ENCODE data around the gene GRB7. TPM values are rescaled to one million over a fixed set of nuclear protein-coding genes. Genes with fewer than 3 reads are reported as not detected.

Gene GRB7
- total and polyA plus RNA-seq, 2 experiments from 2014 or later: 1.8 to 6.6 TPM

- Histone ChIP-seq H3K4me1 (ENCODE audit: low read depth) (peaks cover 8% of the 10 kb centered on the region), H3K36me3 (no peaks in the 10 kb centered on the region), H3K4me3 (no peak overlapping the region), H3K9me3 (ENCODE audit: low read depth) (no peaks in the 10 kb centered on the region), H3K27ac (no peak overlapping the region), H3K27me3 (no peaks in the 10 kb centered on the region)
- no peak for TF ChIP-seq CTCF (IDR thresholded peaks at IDR 0.05; ENCODE audit: low read depth, low read length)
- no peak for DNase-seq (ENCODE audit: low read depth in 1 of 2, low spot score in 1 of 2)
Observed at GRCh38 chr17:39765175-39765574, 27.4 kb downstream of the GRB7 start.

- peaks cover 8% of the 10 kb centered on the region for H3K4me1 ChIP-seq (ENCODE audit: low read depth)
- no peaks in the 10 kb centered on the region for H3K36me3 ChIP-seq
- H3K9me3 ChIP-seq (ENCODE audit: low read depth): no peaks in the 10 kb centered on the region
- no peak for TF ChIP-seq CTCF (IDR thresholded peaks at IDR 0.05; ENCODE audit: low read depth, low read length)
- H3K4me3 ChIP-seq: no peak overlapping the region
- no peak overlapping the region for H3K27ac ChIP-seq
- no peaks in the 10 kb centered on the region for H3K27me3 ChIP-seq
- DNase-seq (ENCODE audit: low read depth in 1 of 2, low spot score in 1 of 2): no peak
Observed at GRCh38 chr17:39765766-39766165, 28.0 kb downstream of the GRB7 start.

DNA sequence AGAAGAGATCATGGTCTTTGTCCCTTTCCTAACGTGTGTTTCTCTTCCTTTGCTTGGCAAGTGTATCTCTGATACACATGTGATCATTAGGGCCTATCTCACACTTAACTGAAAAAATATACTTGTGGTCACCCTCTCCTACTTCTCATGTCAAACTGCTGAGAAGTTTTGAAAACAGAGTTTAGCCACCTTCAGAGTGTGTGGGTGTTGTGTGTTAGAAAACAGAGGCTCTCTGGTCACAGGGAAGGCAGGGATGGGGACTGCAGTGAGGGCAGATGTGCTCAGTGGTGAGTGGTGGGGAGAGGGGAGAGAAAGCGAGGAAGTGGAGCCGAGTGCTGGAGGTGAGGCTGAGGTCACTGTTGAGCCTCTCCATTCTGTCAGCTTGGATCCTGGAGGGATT lies 29.4 kb downstream of the GRB7 start:
- Histone ChIP-seq H3K27me3 (no peaks in the 10 kb centered on the region), H3K36me3 (no peaks in the 10 kb centered on the region), H3K4me1 (ENCODE audit: low read depth) (peaks cover 8% of the 10 kb centered on the region), H3K4me3 (no peak overlapping the region), H3K9me3 (ENCODE audit: low read depth) (no peaks in the 10 kb centered on the region), H3K27ac (no peak overlapping the region)
- no peak for TF ChIP-seq CTCF (IDR thresholded peaks at IDR 0.05; ENCODE audit: low read depth, low read length)
- DNase-seq (ENCODE audit: low read depth in 1 of 2, low spot score in 1 of 2): no peak

- DNase-seq (ENCODE audit: low read depth in 1 of 2, low spot score in 1 of 2): no peak
- Histone ChIP-seq H3K27me3 (no peaks in the 10 kb centered on the region), H3K4me1 (ENCODE audit: low read depth) (peaks cover 14% of the 10 kb centered on the region), H3K36me3 (no peaks in the 10 kb centered on the region), H3K9me3 (ENCODE audit: low read depth) (no peaks in the 10 kb centered on the region), H3K27ac (no peak overlapping the region), H3K4me3 (no peak overlapping the region)
- TF ChIP-seq CTCF (IDR thresholded peaks at IDR 0.05; ENCODE audit: low read depth, low read length): no peak
Observed at GRCh38 chr17:39769974-39770587, 32.3 kb downstream of the GRB7 start.

- Histone ChIP-seq H3K27me3 (no peaks in the 10 kb centered on the region), H3K4me1 (ENCODE audit: low read depth) (peaks cover 7% of the 10 kb centered on the region), H3K27ac (no peak overlapping the region), H3K4me3 (no peak overlapping the region), H3K9me3 (ENCODE audit: low read depth) (no peaks in the 10 kb centered on the region), H3K36me3 (no peaks in the 10 kb centered on the region)
- no peak for DNase-seq (ENCODE audit: low read depth in 1 of 2, low spot score in 1 of 2)
- TF ChIP-seq CTCF (IDR thresholded peaks at IDR 0.05; ENCODE audit: low read depth, low read length): no peak
Observed at GRCh38 chr17:39772415-39772814, 34.7 kb downstream of the GRB7 start.

All from cardiac muscle cell (in vitro differentiated cells and primary cell).